ENCODE measurements around the gene FBXO46. TPM values are rescaled to one million over a fixed set of nuclear protein-coding genes. Genes with fewer than 3 reads are reported as not detected.

FBXO46 gene
- total RNA-seq, 1 experiment from 2014 or later = 40.1 TPM

DNA sequence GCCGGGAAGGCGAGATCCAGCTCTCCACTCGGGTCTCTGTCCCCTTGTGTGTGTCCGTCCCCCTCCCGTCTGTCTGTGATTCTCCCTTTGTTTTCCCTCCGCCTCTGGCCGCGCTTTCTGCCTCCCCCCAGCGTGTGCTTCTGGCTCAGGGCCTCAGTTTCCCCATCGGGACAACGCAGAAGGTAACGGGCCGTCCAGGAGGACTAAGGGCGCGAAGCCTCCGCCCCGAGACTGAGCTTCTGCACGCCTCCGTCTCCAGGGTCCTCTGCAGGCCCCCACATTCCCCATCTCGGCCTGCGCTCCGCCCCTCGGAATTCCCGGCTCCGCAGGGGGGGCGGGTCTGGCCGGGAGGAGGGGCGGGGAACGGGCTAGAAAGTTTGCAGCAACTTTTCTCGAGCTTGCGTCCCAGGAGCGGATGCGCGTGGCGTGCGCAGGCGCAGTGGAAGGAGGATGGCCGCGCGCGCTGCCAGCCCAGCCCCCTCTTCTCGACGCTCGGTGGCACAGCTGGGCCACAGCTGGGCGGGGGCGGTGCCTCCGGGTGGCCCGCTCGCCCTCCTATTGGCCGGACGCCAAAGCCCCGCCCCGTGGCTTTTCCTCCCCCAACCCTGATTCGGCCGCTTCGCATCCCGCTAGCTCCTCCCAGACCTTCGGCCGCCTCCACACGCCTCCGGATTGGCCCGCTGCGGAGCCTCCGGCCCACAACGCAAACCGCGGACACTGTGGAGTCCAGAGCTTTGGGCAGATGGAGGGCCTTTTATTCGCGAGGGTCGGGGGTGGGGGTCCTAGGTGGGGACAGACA lies 38.5 kb upstream of the FBXO46 start, which contains the start of gene SIX5 (continued):
- no peak for TF ChIP-seq SOX15 (CRISPR knock-in tag; IDR thresholded peaks at IDR 0.05)
- TF ChIP-seq RORB (CRISPR knock-in tag; IDR thresholded peaks at IDR 0.05) = no peak
- peak; percentile 10; the same call in 1 of the 2 replicates for TF ChIP-seq CREM (CRISPR knock-in tag; IDR thresholded peaks at IDR 0.05)
- no peak for TF ChIP-seq KAT7 (CRISPR knock-in tag; IDR thresholded peaks at IDR 0.05; ENCODE audit: borderline replicate concordance)
- TF ChIP-seq, protein P1, sequence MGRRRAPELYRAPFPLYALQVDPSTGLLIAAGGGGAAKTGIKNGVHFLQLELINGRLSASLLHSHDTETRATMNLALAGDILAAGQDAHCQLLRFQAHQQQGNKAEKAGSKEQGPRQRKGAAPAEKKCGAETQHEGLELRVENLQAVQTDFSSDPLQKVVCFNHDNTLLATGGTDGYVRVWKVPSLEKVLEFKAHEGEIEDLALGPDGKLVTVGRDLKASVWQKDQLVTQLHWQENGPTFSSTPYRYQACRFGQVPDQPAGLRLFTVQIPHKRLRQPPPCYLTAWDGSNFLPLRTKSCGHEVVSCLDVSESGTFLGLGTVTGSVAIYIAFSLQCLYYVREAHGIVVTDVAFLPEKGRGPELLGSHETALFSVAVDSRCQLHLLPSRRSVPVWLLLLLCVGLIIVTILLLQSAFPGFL (CRISPR knock-in tag; IDR thresholded peaks at IDR 0.05; ENCODE audit: borderline replicate concordance) = no peak
- no peak for TF ChIP-seq TCF7 (CRISPR knock-in tag; IDR thresholded peaks at IDR 0.05; ENCODE audit: low read depth)
- TF ChIP-seq NR1H2 (CRISPR knock-in tag; IDR thresholded peaks at IDR 0.05) = no peak
- TF ChIP-seq, protein P2, sequence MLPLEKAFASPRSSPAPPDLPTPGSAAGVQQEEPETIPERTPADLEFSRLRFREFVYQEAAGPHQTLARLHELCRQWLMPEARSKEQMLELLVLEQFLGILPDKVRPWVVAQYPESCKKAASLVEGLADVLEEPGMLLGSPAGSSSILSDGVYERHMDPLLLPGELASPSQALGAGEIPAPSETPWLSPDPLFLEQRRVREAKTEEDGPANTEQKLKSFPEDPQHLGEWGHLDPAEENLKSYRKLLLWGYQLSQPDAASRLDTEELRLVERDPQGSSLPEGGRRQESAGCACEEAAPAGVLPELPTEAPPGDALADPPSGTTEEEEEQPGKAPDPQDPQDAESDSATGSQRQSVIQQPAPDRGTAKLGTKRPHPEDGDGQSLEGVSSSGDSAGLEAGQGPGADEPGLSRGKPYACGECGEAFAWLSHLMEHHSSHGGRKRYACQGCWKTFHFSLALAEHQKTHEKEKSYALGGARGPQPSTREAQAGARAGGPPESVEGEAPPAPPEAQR (CRISPR knock-in tag; IDR thresholded peaks at IDR 0.05) = no peak
- TF ChIP-seq, protein P3, sequence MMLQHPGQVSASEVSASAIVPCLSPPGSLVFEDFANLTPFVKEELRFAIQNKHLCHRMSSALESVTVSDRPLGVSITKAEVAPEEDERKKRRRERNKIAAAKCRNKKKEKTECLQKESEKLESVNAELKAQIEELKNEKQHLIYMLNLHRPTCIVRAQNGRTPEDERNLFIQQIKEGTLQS (CRISPR knock-in tag; conservative IDR thresholded peaks at IDR 0.05) = no peak
- no peak for TF ChIP-seq EMX1 (CRISPR knock-in tag; IDR thresholded peaks at IDR 0.05)
- TF ChIP-seq, protein P4, sequence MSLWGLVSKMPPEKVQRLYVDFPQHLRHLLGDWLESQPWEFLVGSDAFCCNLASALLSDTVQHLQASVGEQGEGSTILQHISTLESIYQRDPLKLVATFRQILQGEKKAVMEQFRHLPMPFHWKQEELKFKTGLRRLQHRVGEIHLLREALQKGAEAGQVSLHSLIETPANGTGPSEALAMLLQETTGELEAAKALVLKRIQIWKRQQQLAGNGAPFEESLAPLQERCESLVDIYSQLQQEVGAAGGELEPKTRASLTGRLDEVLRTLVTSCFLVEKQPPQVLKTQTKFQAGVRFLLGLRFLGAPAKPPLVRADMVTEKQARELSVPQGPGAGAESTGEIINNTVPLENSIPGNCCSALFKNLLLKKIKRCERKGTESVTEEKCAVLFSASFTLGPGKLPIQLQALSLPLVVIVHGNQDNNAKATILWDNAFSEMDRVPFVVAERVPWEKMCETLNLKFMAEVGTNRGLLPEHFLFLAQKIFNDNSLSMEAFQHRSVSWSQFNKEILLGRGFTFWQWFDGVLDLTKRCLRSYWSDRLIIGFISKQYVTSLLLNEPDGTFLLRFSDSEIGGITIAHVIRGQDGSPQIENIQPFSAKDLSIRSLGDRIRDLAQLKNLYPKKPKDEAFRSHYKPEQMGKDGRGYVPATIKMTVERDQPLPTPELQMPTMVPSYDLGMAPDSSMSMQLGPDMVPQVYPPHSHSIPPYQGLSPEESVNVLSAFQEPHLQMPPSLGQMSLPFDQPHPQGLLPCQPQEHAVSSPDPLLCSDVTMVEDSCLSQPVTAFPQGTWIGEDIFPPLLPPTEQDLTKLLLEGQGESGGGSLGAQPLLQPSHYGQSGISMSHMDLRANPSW (CRISPR knock-in tag; conservative IDR thresholded peaks at IDR 0.05; ENCODE audit: low read depth) = no peak
- TF ChIP-seq SMAD4 (CRISPR knock-in tag; IDR thresholded peaks at IDR 0.05) = no peak
- peak; percentile 73 for TF ChIP-seq NFYB (CRISPR knock-in tag; conservative IDR thresholded peaks at IDR 0.05; ENCODE audit: low read depth)
- no peak for TF ChIP-seq NFE2L1 (CRISPR knock-in tag; IDR thresholded peaks at IDR 0.05)
- TF ChIP-seq ZNF416 (CRISPR knock-in tag; IDR thresholded peaks at IDR 0.05) = no peak
- TF ChIP-seq, protein P5, sequence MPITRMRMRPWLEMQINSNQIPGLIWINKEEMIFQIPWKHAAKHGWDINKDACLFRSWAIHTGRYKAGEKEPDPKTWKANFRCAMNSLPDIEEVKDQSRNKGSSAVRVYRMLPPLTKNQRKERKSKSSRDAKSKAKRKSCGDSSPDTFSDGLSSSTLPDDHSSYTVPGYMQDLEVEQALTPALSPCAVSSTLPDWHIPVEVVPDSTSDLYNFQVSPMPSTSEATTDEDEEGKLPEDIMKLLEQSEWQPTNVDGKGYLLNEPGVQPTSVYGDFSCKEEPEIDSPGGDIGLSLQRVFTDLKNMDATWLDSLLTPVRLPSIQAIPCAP (CRISPR knock-in tag; IDR thresholded peaks at IDR 0.05) = no peak
- TF ChIP-seq, protein P6, sequence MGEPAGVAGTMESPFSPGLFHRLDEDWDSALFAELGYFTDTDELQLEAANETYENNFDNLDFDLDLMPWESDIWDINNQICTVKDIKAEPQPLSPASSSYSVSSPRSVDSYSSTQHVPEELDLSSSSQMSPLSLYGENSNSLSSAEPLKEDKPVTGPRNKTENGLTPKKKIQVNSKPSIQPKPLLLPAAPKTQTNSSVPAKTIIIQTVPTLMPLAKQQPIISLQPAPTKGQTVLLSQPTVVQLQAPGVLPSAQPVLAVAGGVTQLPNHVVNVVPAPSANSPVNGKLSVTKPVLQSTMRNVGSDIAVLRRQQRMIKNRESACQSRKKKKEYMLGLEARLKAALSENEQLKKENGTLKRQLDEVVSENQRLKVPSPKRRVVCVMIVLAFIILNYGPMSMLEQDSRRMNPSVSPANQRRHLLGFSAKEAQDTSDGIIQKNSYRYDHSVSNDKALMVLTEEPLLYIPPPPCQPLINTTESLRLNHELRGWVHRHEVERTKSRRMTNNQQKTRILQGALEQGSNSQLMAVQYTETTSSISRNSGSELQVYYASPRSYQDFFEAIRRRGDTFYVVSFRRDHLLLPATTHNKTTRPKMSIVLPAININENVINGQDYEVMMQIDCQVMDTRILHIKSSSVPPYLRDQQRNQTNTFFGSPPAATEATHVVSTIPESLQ (CRISPR knock-in tag; IDR thresholded peaks at IDR 0.05) = no peak
- TF ChIP-seq FOXP1 (CRISPR knock-in tag; IDR thresholded peaks at IDR 0.05; ENCODE audit: borderline replicate concordance) = peak; percentile 67; the same call in 1 of the 2 replicates
- TF ChIP-seq, protein P7, sequence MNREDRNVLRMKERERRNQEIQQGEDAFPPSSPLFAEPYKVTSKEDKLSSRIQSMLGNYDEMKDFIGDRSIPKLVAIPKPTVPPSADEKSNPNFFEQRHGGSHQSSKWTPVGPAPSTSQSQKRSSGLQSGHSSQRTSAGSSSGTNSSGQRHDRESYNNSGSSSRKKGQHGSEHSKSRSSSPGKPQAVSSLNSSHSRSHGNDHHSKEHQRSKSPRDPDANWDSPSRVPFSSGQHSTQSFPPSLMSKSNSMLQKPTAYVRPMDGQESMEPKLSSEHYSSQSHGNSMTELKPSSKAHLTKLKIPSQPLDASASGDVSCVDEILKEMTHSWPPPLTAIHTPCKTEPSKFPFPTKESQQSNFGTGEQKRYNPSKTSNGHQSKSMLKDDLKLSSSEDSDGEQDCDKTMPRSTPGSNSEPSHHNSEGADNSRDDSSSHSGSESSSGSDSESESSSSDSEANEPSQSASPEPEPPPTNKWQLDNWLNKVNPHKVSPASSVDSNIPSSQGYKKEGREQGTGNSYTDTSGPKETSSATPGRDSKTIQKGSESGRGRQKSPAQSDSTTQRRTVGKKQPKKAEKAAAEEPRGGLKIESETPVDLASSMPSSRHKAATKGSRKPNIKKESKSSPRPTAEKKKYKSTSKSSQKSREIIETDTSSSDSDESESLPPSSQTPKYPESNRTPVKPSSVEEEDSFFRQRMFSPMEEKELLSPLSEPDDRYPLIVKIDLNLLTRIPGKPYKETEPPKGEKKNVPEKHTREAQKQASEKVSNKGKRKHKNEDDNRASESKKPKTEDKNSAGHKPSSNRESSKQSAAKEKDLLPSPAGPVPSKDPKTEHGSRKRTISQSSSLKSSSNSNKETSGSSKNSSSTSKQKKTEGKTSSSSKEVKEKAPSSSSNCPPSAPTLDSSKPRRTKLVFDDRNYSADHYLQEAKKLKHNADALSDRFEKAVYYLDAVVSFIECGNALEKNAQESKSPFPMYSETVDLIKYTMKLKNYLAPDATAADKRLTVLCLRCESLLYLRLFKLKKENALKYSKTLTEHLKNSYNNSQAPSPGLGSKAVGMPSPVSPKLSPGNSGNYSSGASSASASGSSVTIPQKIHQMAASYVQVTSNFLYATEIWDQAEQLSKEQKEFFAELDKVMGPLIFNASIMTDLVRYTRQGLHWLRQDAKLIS (CRISPR knock-in tag; IDR thresholded peaks at IDR 0.05; ENCODE audit: borderline replicate concordance) = no peak; the same call in 1 of the 2 replicates
- no peak; the same call in 1 of the 2 replicates for TF ChIP-seq JUN (CRISPR knock-in tag; IDR thresholded peaks at IDR 0.05)
- TF ChIP-seq, protein P8, sequence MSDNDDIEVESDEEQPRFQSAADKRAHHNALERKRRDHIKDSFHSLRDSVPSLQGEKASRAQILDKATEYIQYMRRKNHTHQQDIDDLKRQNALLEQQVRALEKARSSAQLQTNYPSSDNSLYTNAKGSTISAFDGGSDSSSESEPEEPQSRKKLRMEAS (CRISPR knock-in tag; IDR thresholded peaks at IDR 0.05) = peak; percentile 81; the same call in 1 of the 2 replicates
- peak; percentile 70 for TF ChIP-seq TP53 (CRISPR knock-in tag; IDR thresholded peaks at IDR 0.05)
- no peak for TF ChIP-seq GTF2I (CRISPR knock-in tag; conservative IDR thresholded peaks at IDR 0.05)
- TF ChIP-seq ZNF317 (CRISPR knock-in tag; IDR thresholded peaks at IDR 0.05; ENCODE audit: borderline replicate concordance, low read depth) = no peak
- TF ChIP-seq FOXK1 (CRISPR knock-in tag; IDR thresholded peaks at IDR 0.05) = peak; percentile 66
- no peak for TF ChIP-seq IRF2 (CRISPR knock-in tag; IDR thresholded peaks at IDR 0.05; ENCODE audit: borderline replicate concordance, low read depth)
- TF ChIP-seq ZNF232 (CRISPR knock-in tag; IDR thresholded peaks at IDR 0.05) = 0 out of 2 replicates have a peak, but pooled peaks have one; percentile 6
